ENCODE measurements around the gene POGLUT3. TPM values are rescaled to one million over a fixed set of nuclear protein-coding genes. Genes with fewer than 3 reads are reported as not detected.

Gene POGLUT3
- total and polyA plus RNA-seq, 2 of the 4 experiments (the other 2 are of a cell fraction): 31.7 to 34.8 TPM

GRCh38 chr11:108538502-108538901 lies 40.3 kb upstream of the POGLUT3 start:
- Histone ChIP-seq H2AK5ac (ENCODE audit: low read depth, low read length) (no peak overlapping the region), H2BK5ac (ENCODE audit: low read depth, low read length, poor library complexity, severe bottlenecking) (no peak overlapping the region), H3K23ac (ENCODE audit: low read depth, low read length) (no peak overlapping the region), H3K9me1 (ENCODE audit: insufficient read depth, low read length) (no peaks in the 10 kb centered on the region; the same call in 1 of the 2 replicates), H2BK120ac (ENCODE audit: low read depth, low read length) (no peak overlapping the region), H3K27me3 (ENCODE audit: control insufficient read depth, insufficient read depth, low read length) (no peaks in the 10 kb centered on the region; the same call in 1 of the 2 replicates), H3K18ac (ENCODE audit: low read depth, low read length) (no peak overlapping the region), H2BK15ac (ENCODE audit: low read depth, low read length) (no peak overlapping the region), H4K91ac (ENCODE audit: insufficient read depth, low read depth, low read length) (no peak overlapping the region), H4K8ac (ENCODE audit: low read depth in 2 of 2, low read length in 2 of 2) (no peak overlapping the region), H4K5ac (ENCODE audit: low read depth, low read length) (no peak overlapping the region), H3K79me1 (ENCODE audit: low read depth in 1 of 2, low read length in 2 of 2) (no peaks in the 10 kb centered on the region), H3K4me1 (ENCODE audit: control insufficient read depth, insufficient read depth, low read length) (no peaks in the 10 kb centered on the region; the same call in 1 of the 2 replicates), H3K56ac (ENCODE audit: extremely low read depth, insufficient read depth, low read length) (no peak overlapping the region), H4K20me1 (ENCODE audit: insufficient read depth, low read length) (no peaks in the 10 kb centered on the region), H3K36me3 (ENCODE audit: control insufficient read depth, insufficient read depth, low read length) (no peaks in the 10 kb centered on the region), H3K4me2 (ENCODE audit: low read depth, low read length) (no peak overlapping the region), H3K27ac (ENCODE audit: insufficient read depth, low read length) (no peak overlapping the region), H2AFZ (replicated peaks; ENCODE audit: low read length, poor library complexity) (no peak overlapping the region), H2AK9ac (replicated peaks; ENCODE audit: low read depth, low read length, poor library complexity) (no peak overlapping the region), H3K9me3 (ENCODE audit: control insufficient read depth, insufficient read depth, low read length) (no peaks in the 10 kb centered on the region), H3K14ac (replicated peaks; ENCODE audit: low read depth, low read length) (no peak overlapping the region), H3K4me3 (ENCODE audit: insufficient read depth, low read depth, low read length) (no peak overlapping the region), H3K4ac (ENCODE audit: low read depth, low read length) (no peak overlapping the region), H2BK20ac (ENCODE audit: low read depth, low read length) (no peak overlapping the region), H3K9ac (ENCODE audit: low read depth, low read length) (no peak overlapping the region)
- TF ChIP-seq RCOR1 (IDR thresholded peaks at IDR 0.05; ENCODE audit: insufficient replicate concordance, low read length) (no peak), CHD1 (IDR thresholded peaks at IDR 0.05; ENCODE audit: low read depth, low read length) (no peak), MAFK (IDR thresholded peaks at IDR 0.05; ENCODE audit: low read depth, low read length) (no peak), BHLHE40 (IDR thresholded peaks at IDR 0.05; ENCODE audit: low read depth, low read length) (no peak), FOS (IDR thresholded peaks at IDR 0.05; ENCODE audit: low read depth, low read length) (no peak), POLR2A (IDR thresholded peaks at IDR 0.05; ENCODE audit: low read depth, low read length) (no peak), SMC3 (IDR thresholded peaks at IDR 0.05; ENCODE audit: low read depth, low read length) (no peak), MAZ (IDR thresholded peaks at IDR 0.05; ENCODE audit: borderline replicate concordance, low read depth, low read length) (no peak), NFE2L2 (IDR thresholded peaks at IDR 0.05; ENCODE audit: low read depth, low read length) (no peak), ELK1 (IDR thresholded peaks at IDR 0.05; ENCODE audit: borderline replicate concordance, low read depth, low read length) (no peak)
- intact Hi-C loops (cut with micrococcal nuclease): no loop called here
- 40% methylated on average over 1 of the region's 4 CpGs; no CpG with 5 or more reads in 1 of the 2 experiments for WGBS, 2 experiments (ENCODE audit: extremely low coverage in 2 of 2, insufficient read length in 1 of 2)
- ATAC-seq (ENCODE audit: low read depth) (no peak), DNase-seq (no peak)
- dilution Hi-C loops (cut with HindIII; ENCODE audit: low sequenced_read_pairs, unreplicated experiment): no loop called here
- ChIA-PET POLR2A (ENCODE audit: unreplicated experiment) (interaction anchor here (1.0 kb wide), 1 partner anchor 13 kb away, joined by 3 read pairs; no protein-coding TSS in a partner anchor), CTCF (no interaction called here)
- BruUV-seq (replicated peaks): no TSS peak
- in situ Hi-C loops (cut with MboI; ENCODE audit: low sequenced_read_pairs): no loop called here

Measured in IMR-90 (cell line).